Neural cell (in vitro differentiated cells): Measurements from ENCODE around the gene KYAT1. TPM values are rescaled to one million over a fixed set of nuclear protein-coding genes. Genes with fewer than 3 reads are reported as not detected.
"Not testable (repeated sequence)": the region's sequence is repeated elsewhere in the genome, so short reads cannot be mapped to it uniquely, and the experiment has no call there.

Experiments used
- H2AFZ ChIP-seq: fragments of 200-600, 300-800 bp; sonication (generic), shearing (Covaris generic); 2 replicates; pipeline ENCODE4 v1.6.0; 2014; ENCODE audit warnings: low read depth, mild to moderate bottlenecking, antibody characterized with exemption, low read length, moderate library complexity
- H3F3A ChIP-seq: fragments of 200-600 bp; shearing (Covaris generic); 2 replicates; pipeline ENCODE4 v1.6.1; 2016; ENCODE audit warnings: mild to moderate bottlenecking, moderate library complexity, mixed read lengths, antibody characterized with exemption, low read length; ENCODE audit not compliant: insufficient read depth, poor library complexity, severe bottlenecking
- H3K27ac ChIP-seq: fragments of 200-600, 300-800 bp; sonication (generic), shearing (Covaris generic); 2 replicates; pipeline ENCODE4 v1.5.1; 2014; ENCODE audit warnings: mild to moderate bottlenecking, low read length, moderate library complexity
- H3K27me3 ChIP-seq: fragments of 300-800, 200-600 bp; sonication (generic), shearing (Covaris generic); 2 replicates; pipeline ENCODE4 v1.6.0; 2014; ENCODE audit warnings: mild to moderate bottlenecking, low read depth, low read length, moderate library complexity; ENCODE audit not compliant: insufficient read depth
- H3K36me3 ChIP-seq: fragments of 300-800, 200-600 bp; sonication (generic), shearing (Covaris generic); 2 replicates; pipeline ENCODE4 v1.5.1; 2014; ENCODE audit warnings: mild to moderate bottlenecking, antibody characterized with exemption, low read length, moderate library complexity; ENCODE audit not compliant: insufficient read depth
- H3K4me2 ChIP-seq: fragments of 300-800, 200-600 bp; sonication (generic), shearing (Covaris generic); 2 replicates; pipeline ENCODE4 v1.6.0; 2014; ENCODE audit warnings: mild to moderate bottlenecking, low read length
- H3K4me3 ChIP-seq: fragments of 300-800, 200-600 bp; sonication (generic), shearing (Covaris generic); 2 replicates; pipeline ENCODE4 v1.5.1; 2014; ENCODE audit warnings: mild to moderate bottlenecking, low read length, moderate library complexity
- H3K79me2 ChIP-seq: fragments of 200-600 bp; shearing (Covaris generic); replicated peaks from 2 replicates; pipeline ENCODE4 v1.6.0; 2014; ENCODE audit warnings: mild to moderate bottlenecking, low read length, moderate library complexity; ENCODE audit not compliant: insufficient read depth
- H3K9ac ChIP-seq: fragments of 300-800, 200-600 bp; sonication (generic), shearing (Covaris generic); 2 replicates; pipeline ENCODE4 v1.6.1; 2016; ENCODE audit warnings: mild to moderate bottlenecking, low read length, mixed read lengths
- H3K9me2 ChIP-seq: fragments of 200-600 bp; shearing (Covaris generic); 2 replicates; pipeline ENCODE4 v1.6.1; 2016; ENCODE audit warnings: mild to moderate bottlenecking, low read length, mixed read lengths; ENCODE audit not compliant: insufficient read depth
- H3K9me3 ChIP-seq: fragments of 200-600, 300-800 bp; sonication (generic), shearing (Covaris generic); 2 replicates; pipeline ENCODE4 v1.6.1; 2016; ENCODE audit warnings: mild to moderate bottlenecking, mixed run types, low read length, moderate library complexity, mixed read lengths
- H4K20me1 ChIP-seq: fragments of 200-600 bp; shearing (Covaris generic); 2 replicates; pipeline ENCODE4 v1.6.1; 2016; ENCODE audit warnings: mild to moderate bottlenecking, mixed run types; ENCODE audit not compliant: insufficient read depth
- CTCF ChIP-seq: fragments of 450-650 bp; IDR thresholded peaks from 2 replicates; pipeline ENCODE4 v1.5.1; 2014; ENCODE audit warnings: antibody characterized with exemption, mild to moderate bottlenecking, moderate library complexity; ENCODE audit not compliant: poor library complexity, severe bottlenecking
- EP300 ChIP-seq: fragments of 450-650 bp; conservative IDR thresholded peaks from 2 replicates; pipeline ENCODE4 v1.6.1; 2014; ENCODE audit warnings: antibody characterized with exemption, mild to moderate bottlenecking, moderate library complexity; ENCODE audit not compliant: poor library complexity, severe bottlenecking
- EZH2 ChIP-seq: fragments of 200-600, 300-800 bp; shearing (Covaris generic), sonication (generic); IDR thresholded peaks from 2 replicates; pipeline ENCODE4 v1.6.1; 2014; ENCODE audit warnings: antibody characterized with exemption, low read length, borderline replicate concordance, mild to moderate bottlenecking; ENCODE audit not compliant: insufficient read depth, poor library complexity, severe bottlenecking
- MXI1 ChIP-seq: fragments of 450-650 bp; conservative IDR thresholded peaks from 2 replicates; pipeline ENCODE4 v1.6.1; 2014; ENCODE audit warnings: antibody characterized with exemption, mild to moderate bottlenecking; ENCODE audit not compliant: poor library complexity, severe bottlenecking
- POLR2AphosphoS5 ChIP-seq: IDR thresholded peaks from 2 replicates; pipeline ENCODE4 v1.6.1; 2012
- RAD21 ChIP-seq: fragments of 450-650 bp; conservative IDR thresholded peaks from 2 replicates; pipeline ENCODE4 v1.6.1; 2014; ENCODE audit warnings: antibody characterized with exemption, mild to moderate bottlenecking, moderate library complexity
- REST ChIP-seq: IDR thresholded peaks from 2 replicates; pipeline ENCODE4 v1.6.1; 2012; ENCODE audit warnings: borderline replicate concordance
- SMC3 ChIP-seq: fragments of 450-650 bp; conservative IDR thresholded peaks from 2 replicates; pipeline ENCODE4 v1.6.1; 2014; ENCODE audit warnings: antibody characterized with exemption, mild to moderate bottlenecking, moderate library complexity; ENCODE audit not compliant: poor library complexity
- TAF1 ChIP-seq: IDR thresholded peaks from 2 replicates; pipeline ENCODE4 v1.6.1; 2012; ENCODE audit warnings: low read depth
- polyA plus RNA-seq: library from polyadenylated mRNA; depleted of rRNA; stranded (reverse); fragments of >200 nt; gene quantifications from 2 replicates; pipeline ENCODE4 v1.2.3, GENCODE V29; 2014

KYAT1 gene
- polyA plus RNA-seq, 1 donor from 2014 or later, result 22.6 TPM

- Histone ChIP-seq H3K27me3 (no peaks in the 10 kb centered on the region), H3K9me3 (no peaks in the 10 kb centered on the region), H4K20me1 (no peaks in the 10 kb centered on the region), H3K79me2 (no peaks in the 10 kb centered on the region), H3K9ac (no peak overlapping the region), H2AFZ (no peak overlapping the region), H3K9me2 (no peaks in the 10 kb centered on the region), H3K27ac (no peak overlapping the region), H3K4me3 (no peak overlapping the region), H3F3A (no peaks in the 10 kb centered on the region), H3K36me3 (no peaks in the 10 kb centered on the region), H3K4me2 (no peak overlapping the region)
- TF ChIP-seq TAF1 (no peak), RAD21 (no peak), EZH2 (no peak), CTCF (no peak), SMC3 (no peak), MXI1 (no peak)
These were observed 35.1 kb downstream of the KYAT1 start for GRCh38 chr9:128846680-128847030.

- no peaks in the 10 kb centered on the region for H3K27me3 ChIP-seq
- no peak overlapping the region for H3K4me3 ChIP-seq
- H3K4me2 ChIP-seq, result no peak overlapping the region
- TF ChIP-seq MXI1, result no peak
- no peak for TF ChIP-seq EP300
- TF ChIP-seq SMC3, result no peak
- TF ChIP-seq TAF1, result no peak
- TF ChIP-seq CTCF, result no peak
- no peak for TF ChIP-seq RAD21
- TF ChIP-seq POLR2AphosphoS5, result no peak
- no peak for TF ChIP-seq REST
- TF ChIP-seq EZH2, result no peak
- H3K79me2 ChIP-seq, result no peaks in the 10 kb centered on the region
- H3K36me3 ChIP-seq, result no peaks in the 10 kb centered on the region
- H3F3A ChIP-seq, result no peaks in the 10 kb centered on the region
- H2AFZ ChIP-seq, result no peak overlapping the region
- H3K9me3 ChIP-seq, result no peaks in the 10 kb centered on the region
- no peak overlapping the region for H3K27ac ChIP-seq
- H3K9me2 ChIP-seq, result no peaks in the 10 kb centered on the region
- H4K20me1 ChIP-seq, result no peaks in the 10 kb centered on the region
- H3K9ac ChIP-seq, result no peak overlapping the region
These were observed 36.4 kb downstream of the KYAT1 start for GRCh38 chr9:128845186-128845931.

- H3K9ac ChIP-seq, H3K27ac ChIP-seq, H3K36me3 ChIP-seq, H3K9me3 ChIP-seq, H3K4me3 ChIP-seq, H3F3A ChIP-seq, H3K4me2 ChIP-seq, H3K27me3 ChIP-seq, H4K20me1 ChIP-seq, H3K79me2 ChIP-seq, H3K9me2 ChIP-seq, H2AFZ ChIP-seq: not testable (repeated sequence)
These were observed 38.6 kb downstream of the KYAT1 start for GRCh38 chr9:128843171-128843570.
